Rectal smooth muscle tissue (tissue), 1 donor: ENCODE measurements around the gene ADGRL3.
"Not testable (repeated sequence)": the region's sequence is repeated elsewhere in the genome, so short reads cannot be mapped to it uniquely, and the experiment has no call there.

Experiments used
- H3K27ac ChIP-seq: one replicate; pipeline ENCODE4 v1.7.0; 2013; ENCODE audit warnings: low read depth, low read length, inconsistent platforms
- H3K27me3 ChIP-seq: one replicate; pipeline ENCODE4 v1.7.0; 2013; ENCODE audit warnings: low read length; ENCODE audit not compliant: control insufficient read depth, insufficient read depth
- H3K36me3 ChIP-seq: one replicate; pipeline ENCODE4 v1.7.0; 2013; ENCODE audit warnings: low read length; ENCODE audit not compliant: control insufficient read depth, insufficient read depth
- H3K4me1 ChIP-seq: one replicate; pipeline ENCODE4 v1.7.0; 2013; ENCODE audit warnings: low read length; ENCODE audit not compliant: control insufficient read depth, insufficient read depth
- H3K4me3 ChIP-seq: one replicate; pipeline ENCODE4 v1.7.0; 2013; ENCODE audit warnings: low read length
- H3K9ac ChIP-seq: one replicate; pipeline ENCODE4 v1.7.0; 2013; ENCODE audit warnings: low read length

The ADGRL3 gene

GRCh38 chr4:61953386-61953785 is 753.3 kb downstream of the ADGRL3 start:
- Histone ChIP-seq H3K4me3 (no peak overlapping the region), H3K36me3 (no peaks in the 10 kb centered on the region), H3K9ac (no peak overlapping the region)

GRCh38 chr4:61958591-61958990 is 758.5 kb downstream of the ADGRL3 start:
- Histone ChIP-seq H3K27ac (no peak overlapping the region), H3K36me3 (no peaks in the 10 kb centered on the region), H3K27me3 (no peaks in the 10 kb centered on the region), H3K4me3 (no peak overlapping the region), H3K4me1 (no peaks in the 10 kb centered on the region), H3K9ac (no peak overlapping the region)

More at GRCh38 chr4:61953386-61953785, 753.3 kb downstream of the ADGRL3 start:
- H3K4me1 ChIP-seq: no peaks in the 10 kb centered on the region
- no peaks in the 10 kb centered on the region for H3K27me3 ChIP-seq
- no peak overlapping the region for H3K27ac ChIP-seq

GRCh38 chr4:61959087-61959486 is 759.0 kb downstream of the ADGRL3 start:
- Histone ChIP-seq H3K27me3 (no peaks in the 10 kb centered on the region), H3K27ac (no peak overlapping the region), H3K36me3 (no peaks in the 10 kb centered on the region), H3K4me1 (no peaks in the 10 kb centered on the region), H3K4me3 (no peak overlapping the region), H3K9ac (no peak overlapping the region)

GRCh38 chr4:61984260-61984909 is 784.3 kb downstream of the ADGRL3 start:
- H3K4me1 ChIP-seq: no peaks in the 10 kb centered on the region
- no peak overlapping the region for H3K27ac ChIP-seq
- no peak overlapping the region for H3K4me3 ChIP-seq
- no peaks in the 10 kb centered on the region for H3K27me3 ChIP-seq
- H3K9ac ChIP-seq: no peak overlapping the region
- no peaks in the 10 kb centered on the region for H3K36me3 ChIP-seq

GRCh38 chr4:61985426-61985825 is 785.3 kb downstream of the ADGRL3 start:
- H3K4me3 ChIP-seq: no peak overlapping the region
- no peaks in the 10 kb centered on the region for H3K36me3 ChIP-seq
- H3K27me3 ChIP-seq: no peaks in the 10 kb centered on the region
- H3K27ac ChIP-seq: no peak overlapping the region
- H3K9ac ChIP-seq: no peak overlapping the region
- no peaks in the 10 kb centered on the region for H3K4me1 ChIP-seq

GRCh38 chr4:61986929-61987328 is 786.8 kb downstream of the ADGRL3 start:
- H3K36me3 ChIP-seq, H3K9ac ChIP-seq, H3K4me1 ChIP-seq, H3K27ac ChIP-seq, H3K27me3 ChIP-seq, H3K4me3 ChIP-seq: not testable (repeated sequence)

GRCh38 chr4:61992351-61992750 is 792.2 kb downstream of the ADGRL3 start:
- H3K9ac ChIP-seq: no peak overlapping the region
- no peak overlapping the region for H3K27ac ChIP-seq
- no peaks in the 10 kb centered on the region for H3K4me1 ChIP-seq
- no peak overlapping the region for H3K4me3 ChIP-seq
- H3K36me3 ChIP-seq: no peaks in the 10 kb centered on the region
- H3K27me3 ChIP-seq: no peaks in the 10 kb centered on the region

GRCh38 chr4:61994036-61994435 is 793.9 kb downstream of the ADGRL3 start:
- Histone ChIP-seq H3K36me3 (no peaks in the 10 kb centered on the region), H3K27ac (no peak overlapping the region), H3K4me3 (no peak overlapping the region), H3K4me1 (no peaks in the 10 kb centered on the region), H3K9ac (no peak overlapping the region), H3K27me3 (no peaks in the 10 kb centered on the region)

GRCh38 chr4:61995717-61996340 is 795.7 kb downstream of the ADGRL3 start:
- no peak overlapping the region for H3K4me3 ChIP-seq
- H3K27ac ChIP-seq: no peak overlapping the region
- no peaks in the 10 kb centered on the region for H3K36me3 ChIP-seq
- no peaks in the 10 kb centered on the region for H3K27me3 ChIP-seq
- H3K4me1 ChIP-seq: no peaks in the 10 kb centered on the region
- H3K9ac ChIP-seq: no peak overlapping the region

GRCh38 chr4:61996943-61997342 is 796.8 kb downstream of the ADGRL3 start:
- no peak overlapping the region for H3K4me3 ChIP-seq
- H3K4me1 ChIP-seq: no peaks in the 10 kb centered on the region
- no peak overlapping the region for H3K27ac ChIP-seq
- H3K36me3 ChIP-seq: no peaks in the 10 kb centered on the region
- no peaks in the 10 kb centered on the region for H3K27me3 ChIP-seq
- no peak overlapping the region for H3K9ac ChIP-seq

GRCh38 chr4:61997831-61998230 is 797.7 kb downstream of the ADGRL3 start:
- H3K36me3 ChIP-seq: no peaks in the 10 kb centered on the region
- no peaks in the 10 kb centered on the region for H3K4me1 ChIP-seq
- no peak overlapping the region for H3K27ac ChIP-seq
- no peaks in the 10 kb centered on the region for H3K27me3 ChIP-seq
- no peak overlapping the region for H3K9ac ChIP-seq
- no peak overlapping the region for H3K4me3 ChIP-seq

GRCh38 chr4:62003695-62004094 is 803.6 kb downstream of the ADGRL3 start:
- Histone ChIP-seq H3K9ac (no peak overlapping the region), H3K4me3 (no peak overlapping the region), H3K27me3 (no peaks in the 10 kb centered on the region), H3K27ac (no peak overlapping the region), H3K36me3 (no peaks in the 10 kb centered on the region), H3K4me1 (no peaks in the 10 kb centered on the region)

GRCh38 chr4:62004881-62005280 is 804.8 kb downstream of the ADGRL3 start:
- Histone ChIP-seq H3K36me3 (no peaks in the 10 kb centered on the region), H3K4me3 (no peak overlapping the region), H3K27ac (no peak overlapping the region), H3K9ac (no peak overlapping the region), H3K27me3 (no peaks in the 10 kb centered on the region), H3K4me1 (no peaks in the 10 kb centered on the region)
